ENCODE data around the gene RPS14. TPM values are rescaled to one million over a fixed set of nuclear protein-coding genes. Genes with fewer than 3 reads are reported as not detected.

The RPS14 gene
- total RNA-seq, 4 donors from 2014 or later = 2,464 to 2,979 (median 2,566) TPM

DNA sequence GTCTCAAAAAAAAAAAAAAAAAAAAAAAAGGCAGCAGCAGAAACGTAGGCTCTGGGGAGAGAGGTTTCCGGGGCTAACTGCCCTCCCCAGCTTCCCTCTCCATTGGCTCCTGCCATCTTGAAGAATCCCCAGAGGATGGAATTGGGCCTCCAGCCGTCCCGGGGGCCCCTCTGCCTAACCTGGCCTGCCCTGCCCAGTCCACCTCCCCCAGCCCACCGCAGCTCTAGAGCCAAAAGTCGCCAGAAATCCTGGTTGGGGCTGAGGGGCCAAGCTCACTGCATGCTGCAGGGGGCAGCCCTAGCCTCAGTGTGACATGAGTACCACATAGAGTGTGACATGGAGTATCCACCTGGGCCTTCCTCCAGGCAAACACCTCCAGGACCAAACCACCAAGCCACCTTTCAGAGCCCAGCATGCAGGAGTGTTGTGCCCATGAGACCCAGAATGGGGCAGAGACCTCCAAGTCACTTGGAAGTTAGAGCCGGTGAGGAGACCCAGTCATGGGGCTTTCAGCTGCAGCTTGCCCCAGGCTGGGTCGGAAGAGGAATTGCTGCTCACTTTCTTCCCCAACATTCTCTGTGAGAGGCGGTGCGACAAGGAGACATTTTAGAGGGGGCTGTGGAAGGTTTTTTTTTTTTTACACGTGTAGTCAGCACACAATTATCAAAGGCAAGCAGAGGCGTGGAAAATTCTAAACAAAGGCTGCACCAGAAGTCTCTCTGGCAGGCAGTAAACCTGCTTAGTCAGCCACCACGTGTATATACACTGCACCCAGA lies 54.4 kb downstream of the RPS14 start:
- TF ChIP-seq, protein P1, sequence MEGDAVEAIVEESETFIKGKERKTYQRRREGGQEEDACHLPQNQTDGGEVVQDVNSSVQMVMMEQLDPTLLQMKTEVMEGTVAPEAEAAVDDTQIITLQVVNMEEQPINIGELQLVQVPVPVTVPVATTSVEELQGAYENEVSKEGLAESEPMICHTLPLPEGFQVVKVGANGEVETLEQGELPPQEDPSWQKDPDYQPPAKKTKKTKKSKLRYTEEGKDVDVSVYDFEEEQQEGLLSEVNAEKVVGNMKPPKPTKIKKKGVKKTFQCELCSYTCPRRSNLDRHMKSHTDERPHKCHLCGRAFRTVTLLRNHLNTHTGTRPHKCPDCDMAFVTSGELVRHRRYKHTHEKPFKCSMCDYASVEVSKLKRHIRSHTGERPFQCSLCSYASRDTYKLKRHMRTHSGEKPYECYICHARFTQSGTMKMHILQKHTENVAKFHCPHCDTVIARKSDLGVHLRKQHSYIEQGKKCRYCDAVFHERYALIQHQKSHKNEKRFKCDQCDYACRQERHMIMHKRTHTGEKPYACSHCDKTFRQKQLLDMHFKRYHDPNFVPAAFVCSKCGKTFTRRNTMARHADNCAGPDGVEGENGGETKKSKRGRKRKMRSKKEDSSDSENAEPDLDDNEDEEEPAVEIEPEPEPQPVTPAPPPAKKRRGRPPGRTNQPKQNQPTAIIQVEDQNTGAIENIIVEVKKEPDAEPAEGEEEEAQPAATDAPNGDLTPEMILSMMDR (IDR thresholded peaks at IDR 0.05; ENCODE audit: low read depth) = no peak

DNA sequence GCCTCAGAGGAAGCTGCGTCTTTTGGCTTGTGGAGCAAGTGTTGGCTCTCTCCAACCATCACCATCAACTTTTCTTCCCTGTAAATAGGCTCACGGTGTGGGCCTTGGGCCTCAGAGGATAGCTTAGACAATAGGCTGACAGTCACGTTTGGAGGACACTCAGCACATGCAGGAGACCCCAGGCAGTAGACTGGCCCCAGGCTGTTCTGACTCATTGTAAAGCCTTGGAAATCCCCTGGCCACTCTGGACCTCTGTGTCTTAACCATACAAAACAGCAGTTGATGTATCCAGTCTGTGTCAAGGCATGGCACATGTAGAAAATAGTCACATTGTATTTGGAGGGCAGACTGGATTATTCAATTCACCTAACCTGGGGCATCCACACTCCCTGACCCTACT lies 55.4 kb downstream of the RPS14 start:
- TF ChIP-seq, protein P1 (IDR thresholded peaks at IDR 0.05; ENCODE audit: low read depth) = no peak

DNA sequence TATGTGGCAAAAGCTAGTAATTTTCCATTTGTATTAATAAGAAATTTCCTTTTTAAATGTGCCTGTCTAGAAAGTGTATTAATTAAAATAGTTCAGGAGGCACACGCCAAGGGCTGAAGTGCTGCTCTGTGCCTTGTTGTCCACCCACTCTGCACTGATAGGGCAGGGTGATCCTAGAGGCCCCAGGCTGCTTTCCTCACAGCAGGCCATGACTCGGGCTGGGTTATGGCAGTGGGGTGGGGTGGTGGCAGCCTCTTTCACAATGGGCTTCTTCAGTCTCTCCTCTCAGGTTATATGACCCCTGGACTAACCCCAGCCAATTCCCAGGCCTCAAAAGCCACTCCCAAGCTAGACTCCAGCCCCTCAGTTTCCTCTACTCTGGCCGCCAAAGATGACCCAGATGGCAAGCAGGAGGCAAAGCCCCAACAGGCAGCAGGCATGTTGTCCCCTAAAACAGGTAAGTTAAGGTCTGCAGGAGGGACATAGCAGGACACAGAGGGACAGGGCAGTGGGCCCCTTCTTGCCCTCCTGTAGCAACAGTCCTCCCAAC lies 56.4 kb downstream of the RPS14 start:
- TF ChIP-seq, protein P1 (IDR thresholded peaks at IDR 0.05; ENCODE audit: low read depth) = no peak

DNA sequence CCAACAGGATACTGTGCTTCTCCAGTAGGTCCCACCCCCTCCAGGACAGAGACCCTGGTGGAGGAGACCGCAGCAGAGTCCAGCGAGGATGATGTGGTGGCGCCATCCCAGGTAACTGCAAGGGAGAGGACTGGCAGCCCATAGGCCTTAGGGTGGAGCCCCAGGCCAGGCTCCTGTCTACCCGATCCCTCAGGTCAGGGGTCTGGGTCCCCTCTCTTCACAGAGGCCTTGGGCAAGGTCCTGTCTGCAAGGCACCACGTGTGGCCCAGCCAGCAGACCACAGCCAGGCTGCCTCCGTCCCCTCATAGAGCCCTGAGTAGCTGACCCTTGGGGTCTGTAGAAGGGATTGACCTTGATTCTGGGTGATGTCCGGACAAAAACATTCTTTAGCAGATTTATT lies 56.9 kb downstream of the RPS14 start:
- TF ChIP-seq, protein P1 (IDR thresholded peaks at IDR 0.05; ENCODE audit: low read depth) = no peak

Other genes starting within 250 kb of the RPS14 start
- gene CAMK2A, start 160.0 kb downstream of the RPS14 start, total RNA-seq = not detected
- gene ARSI, start 146.8 kb downstream of the RPS14 start, total RNA-seq = 1 to 10 TPM in 1 of 4 donors, under 1 TPM in 3; 0.17 to 1.5 (median 0.43) TPM
- 10 to 100 TPM; 18.2 to 29.0 (median 19.9) TPM for gene TCOF1, start 92.0 kb downstream of the RPS14 start, total RNA-seq
- gene CD74, start 36.8 kb downstream of the RPS14 start, total RNA-seq = 1,000 to 10,000 TPM in 1 of 4 donors, 100 to 1,000 TPM in 3; 397 to 1,386 (median 625) TPM
- gene NDST1, start 58.4 kb upstream of the RPS14 start, total RNA-seq = 100 to 1,000 TPM in 1 of 4 donors, 10 to 100 TPM in 3; 32.4 to 104 (median 42.6) TPM
- gene SYNPO, start 190.9 kb upstream of the RPS14 start, total RNA-seq = 10 to 100 TPM; 12.2 to 40.7 (median 21.4) TPM
- under 1 TPM in 1 of 4 donors, not detected in 3; 0.22 TPM for gene MYOZ3, start 211.5 kb upstream of the RPS14 start, total RNA-seq